ENCODE measurements around the gene ADAMTS7. TPM values are rescaled to one million over a fixed set of nuclear protein-coding genes. Genes with fewer than 3 reads are reported as not detected.

ADAMTS7 gene
- total and polyA plus RNA-seq, 2 donors (not counting 3 experiments of a cell fraction or from before 2014, with no cell fraction given): 49.6 to 64.7 TPM

DNA sequence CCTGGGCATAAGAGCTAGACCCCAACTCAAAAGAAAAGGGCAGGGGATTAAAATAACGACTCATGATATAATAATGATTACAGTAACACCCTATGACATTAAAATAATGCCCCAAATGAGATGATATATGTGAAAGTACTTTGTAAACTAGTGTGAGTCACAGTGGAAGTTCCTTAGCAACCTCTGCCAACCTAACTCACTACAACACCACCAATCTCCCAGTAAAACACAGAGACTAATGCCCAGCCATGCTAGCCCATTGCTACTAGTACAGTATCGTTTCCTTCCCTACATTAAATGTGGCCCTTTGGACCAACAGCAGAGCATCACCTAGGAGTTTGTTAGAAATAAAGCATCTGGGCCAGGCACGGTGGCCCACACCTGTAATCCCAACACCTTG lies 11.2 kb upstream of the ADAMTS7 start:
- Histone ChIP-seq H3K79me2 (ENCODE audit: control insufficient read depth, insufficient read depth, low read length) (no peaks in the 10 kb centered on the region), H3K27me3 (ENCODE audit: control insufficient read depth in 2 of 2, insufficient read depth in 2 of 2, low read length in 2 of 2) (peaks cover 0 to 3% of the 10 kb centered on the region in 2 experiments), H3K9me3 (replicated peaks; ENCODE audit: control insufficient read depth, insufficient read depth, low read length) (no peaks in the 10 kb centered on the region), H2AFZ (ENCODE audit: low read depth, low read length) (no peak overlapping the region), H3K27ac (ENCODE audit: insufficient read depth, low read depth, low read length) (no peak overlapping the region), H3K9ac (replicated peaks; ENCODE audit: extremely low read depth, insufficient read depth, low read length) (no peak overlapping the region), H3K4me1 (ENCODE audit: control insufficient read depth, extremely low read depth, insufficient read depth, low read length) (no peaks in the 10 kb centered on the region), H3K4me3 (replicated peaks in 1 of 3; ENCODE audit: insufficient read depth in 1 of 3, low read depth in 1 of 3, low read length in 3 of 3) (no peak overlapping the region), H3K9me1 (replicated peaks; ENCODE audit: control insufficient read depth, extremely low read depth, insufficient read depth, low read length) (no peaks in the 10 kb centered on the region), H4K20me1 (replicated peaks; ENCODE audit: control insufficient read depth, extremely low read depth, insufficient read depth, low read length) (no peaks in the 10 kb centered on the region), H3K4me2 (ENCODE audit: insufficient read depth, low read length) (no peak overlapping the region), H3K36me3 (ENCODE audit: control insufficient read depth in 2 of 2, extremely low read depth in 1 of 2, insufficient read depth in 2 of 2, low read length in 2 of 2) (no peaks in the 10 kb centered on the region)
- ChIA-PET POLR2A (no interaction called here), CTCF (interaction anchor here (1.4 kb wide), 1 partner anchor 11 kb away, joined by 4 read pairs; the partner anchor contains the start of gene ADAMTS7)
- FAIRE-seq (no peak), DNase-seq (ENCODE audit: low read depth, low spot score) (no peak)
- TF ChIP-seq FOS (IDR thresholded peaks at IDR 0.05; ENCODE audit: borderline replicate concordance, insufficient read depth, low read length) (no peak), EZH2 (IDR thresholded peaks at IDR 0.05; ENCODE audit: borderline replicate concordance, low read depth, low read length, severe bottlenecking) (no peak), POLR2A (IDR thresholded peaks at IDR 0.05; ENCODE audit: low read depth, low read length) (no peak), CTCF (IDR thresholded peaks at IDR 0.05; ENCODE audit: extremely low read depth in 1 of 2, insufficient read depth in 1 of 2, low read depth in 1 of 2, low read length in 2 of 2) (no peak), MYC (IDR thresholded peaks at IDR 0.05; ENCODE audit: low read depth, low read length) (no peak), MAX (IDR thresholded peaks at IDR 0.05; ENCODE audit: insufficient read depth, insufficient read length) (no peak), GATA2 (IDR thresholded peaks at IDR 0.05; ENCODE audit: insufficient read depth, insufficient read length, low read depth, low read length) (no peak), JUN (IDR thresholded peaks at IDR 0.05; ENCODE audit: borderline replicate concordance, insufficient read depth, insufficient read length, low read depth) (no peak), POLR2AphosphoS5 (IDR thresholded peaks at IDR 0.05; ENCODE audit: insufficient read depth, low read depth, low read length) (no peak)
- intact Hi-C loops (cut with micrococcal nuclease) (no loop called here), dilution Hi-C loops (cut with MboI; ENCODE audit: extremely low pct_ligation_motif_present, low sequenced_read_pairs) (no loop called here)
- no TSS peak for BruUV-seq (replicated peaks)

Measured in endothelial cell of umbilical vein (primary cell).